Keratinocyte (primary cell): ENCODE data around the gene C9orf43. TPM values are rescaled to one million over a fixed set of nuclear protein-coding genes. Genes with fewer than 3 reads are reported as not detected.

Source experiments
- DNase-seq: peaks from one replicate; pipeline ENCODE4 v3.0.0-alpha.2; 2011; ENCODE audit warnings: low read depth, missing footprints, low spot score
- FAIRE-seq: peaks from 2 replicates; lab custom pipeline; 2011; peaks lifted over from hg19 to GRCh38; lab: Jason Lieb, UNC
- H2AFZ ChIP-seq: 2 replicates; pipeline ENCODE4 v1.6.0; 2012; ENCODE audit warnings: low read length, control low read depth, inconsistent platforms; ENCODE audit not compliant: control insufficient read depth
- H3K27ac ChIP-seq: 2 replicates; pipeline ENCODE4 v1.5.1; 2011; ENCODE audit warnings: low read length; ENCODE audit not compliant: control insufficient read depth, insufficient read depth
- H3K27me3 ChIP-seq: 3 replicates; pipeline ENCODE4 v1.6.0; 2011; ENCODE audit warnings: low read length; ENCODE audit not compliant: control insufficient read depth, insufficient read depth; ENCODE audit errors: extremely low read depth
- H3K36me3 ChIP-seq, 2 experiments: 2 replicates in 1 of 2; 3 replicates in 1 of 2; pipeline ENCODE4 v1.5.1; 2011; ENCODE audit warnings: low read length in 2 of 2, mild to moderate bottlenecking in 1 of 2; ENCODE audit not compliant: control insufficient read depth in 2 of 2, insufficient read depth in 2 of 2; ENCODE audit errors: extremely low read depth in 1 of 2
- H3K4me1 ChIP-seq: 3 replicates; pipeline ENCODE4 v1.5.1; 2011; ENCODE audit warnings: low read length; ENCODE audit not compliant: control insufficient read depth, insufficient read depth; ENCODE audit errors: extremely low read depth
- H3K4me2 ChIP-seq: 3 replicates; pipeline ENCODE4 v1.6.0; 2011; ENCODE audit warnings: low read depth, low read length; ENCODE audit not compliant: control insufficient read depth, insufficient read depth; ENCODE audit errors: extremely low read depth
- H3K4me3 ChIP-seq, 3 experiments: fragments of 200-600 bp in 1 of 3; sonication (generic) in 1 of 3; 2 replicates in 2 of 3; 3 replicates in 1 of 3; pipeline ENCODE4 v1.5.1; 2011 to 2016; ENCODE audit warnings: low read length in 3 of 3, mild to moderate bottlenecking in 3 of 3, control low read depth in 2 of 3, inconsistent platforms in 1 of 3, low read depth in 1 of 3, mixed read lengths in 1 of 3, mixed run types in 1 of 3, moderate library complexity in 1 of 3; ENCODE audit not compliant: control insufficient read depth in 2 of 3, insufficient read depth in 2 of 3; ENCODE audit errors: extremely low read depth in 1 of 3
- H3K79me2 ChIP-seq: 2 replicates; pipeline ENCODE4 v1.6.0; 2012; ENCODE audit warnings: low read length; ENCODE audit not compliant: control insufficient read depth, insufficient read depth
- H3K9ac ChIP-seq: 3 replicates; pipeline ENCODE4 v1.6.0; 2011; ENCODE audit warnings: low read length; ENCODE audit not compliant: control insufficient read depth, insufficient read depth; ENCODE audit errors: extremely low read depth
- H3K9me1 ChIP-seq: 3 replicates; pipeline ENCODE4 v1.6.0; 2011; ENCODE audit warnings: low read length; ENCODE audit not compliant: control insufficient read depth, insufficient read depth; ENCODE audit errors: extremely low read depth
- H3K9me3 ChIP-seq: 2 replicates; pipeline ENCODE4 v1.5.1; 2012; ENCODE audit warnings: low read depth, low read length; ENCODE audit not compliant: control insufficient read depth
- H4K20me1 ChIP-seq: 3 replicates; pipeline ENCODE4 v1.6.0; 2011; ENCODE audit warnings: low read length; ENCODE audit not compliant: control insufficient read depth, insufficient read depth; ENCODE audit errors: extremely low read depth
- EZH2 ChIP-seq: IDR thresholded peaks from one replicate; pipeline ENCODE4 v1.6.1; 2012; ENCODE audit warnings: inconsistent platforms, mild to moderate bottlenecking, low read length, moderate library complexity
- dilution Hi-C: fragments of 300-500 bp; cut with MboI; formaldehyde crosslinking; loops from one replicate; pipeline ENCODE4 v1.7.0; 2020; ENCODE audit warnings: low sequenced_read_pairs; ENCODE audit not compliant: extremely low pct_ligation_motif_present
- polyA plus RNA-seq, 5 experiments: library from polyadenylated mRNA; depleted of rRNA in 3 of 5; stranded (reverse) in 3 of 5; stranded (forward) in 1 of 5; unstranded in 1 of 5; fragments of >200 nt; gene quantifications; 1 replicate in 1 of 5; 2 replicates in 3 of 5; 3 replicates in 1 of 5; pipeline versions ENCODE4 v1.2.1 to v1.2.3, GENCODE V29; 2011 to 2012; ENCODE audit warnings: missing spikeins in 2 of 5, low read depth in 1 of 5, low replicate concordance in 1 of 5
- TF ChIP-seq, protein P1 (sequence below), 3 experiments: IDR thresholded peaks in 1 of 3; conservative IDR thresholded peaks in 1 of 3; optimal IDR thresholded peaks in 1 of 3; 2 replicates in 2 of 3; 3 replicates in 1 of 3; pipeline versions ENCODE3 to v1.5.1; 2011; ENCODE audit warnings: low read length in 3 of 3, mild to moderate bottlenecking in 3 of 3, moderate library complexity in 2 of 3, control low read depth in 1 of 3, inconsistent platforms in 1 of 3; ENCODE audit not compliant: insufficient read depth in 2 of 3; ENCODE audit errors: extremely low read depth in 1 of 3

The C9orf43 gene
- polyA plus RNA-seq, 1 donor (not counting 4 experiments of a cell fraction or from before 2014, with no cell fraction given): 0.75 TPM

DNA sequence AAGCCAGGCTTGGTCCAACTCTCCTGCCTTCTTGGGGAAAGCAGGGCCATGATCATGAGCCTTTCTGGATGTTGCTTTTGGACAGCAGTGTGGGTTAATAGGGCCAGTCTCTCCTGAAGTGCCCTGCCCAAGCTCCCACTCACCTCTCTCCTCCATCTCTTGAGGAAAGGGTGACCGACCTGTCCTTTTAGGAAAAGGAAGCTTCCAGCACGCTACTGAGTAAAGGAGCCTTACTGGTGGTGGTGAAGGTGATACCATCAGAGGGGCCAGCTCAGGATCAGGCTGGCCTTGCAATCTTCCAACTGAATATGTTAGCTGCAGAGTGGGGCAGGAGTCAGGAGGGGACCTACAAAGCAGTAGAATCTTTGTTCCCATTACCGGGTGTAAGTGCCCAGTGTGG, 50.7 kb downstream of the C9orf43 start:
- no peaks in the 10 kb centered on the region for H3K79me2 ChIP-seq
- H3K4me3 ChIP-seq: no peak overlapping the region
- dilution Hi-C loops: no loop called here
- H3K4me1 ChIP-seq: no peaks in the 10 kb centered on the region
- no peak overlapping the region for H2AFZ ChIP-seq
- H3K4me2 ChIP-seq: no peak overlapping the region
- TF ChIP-seq EZH2: no peak
- TF ChIP-seq, protein P1, sequence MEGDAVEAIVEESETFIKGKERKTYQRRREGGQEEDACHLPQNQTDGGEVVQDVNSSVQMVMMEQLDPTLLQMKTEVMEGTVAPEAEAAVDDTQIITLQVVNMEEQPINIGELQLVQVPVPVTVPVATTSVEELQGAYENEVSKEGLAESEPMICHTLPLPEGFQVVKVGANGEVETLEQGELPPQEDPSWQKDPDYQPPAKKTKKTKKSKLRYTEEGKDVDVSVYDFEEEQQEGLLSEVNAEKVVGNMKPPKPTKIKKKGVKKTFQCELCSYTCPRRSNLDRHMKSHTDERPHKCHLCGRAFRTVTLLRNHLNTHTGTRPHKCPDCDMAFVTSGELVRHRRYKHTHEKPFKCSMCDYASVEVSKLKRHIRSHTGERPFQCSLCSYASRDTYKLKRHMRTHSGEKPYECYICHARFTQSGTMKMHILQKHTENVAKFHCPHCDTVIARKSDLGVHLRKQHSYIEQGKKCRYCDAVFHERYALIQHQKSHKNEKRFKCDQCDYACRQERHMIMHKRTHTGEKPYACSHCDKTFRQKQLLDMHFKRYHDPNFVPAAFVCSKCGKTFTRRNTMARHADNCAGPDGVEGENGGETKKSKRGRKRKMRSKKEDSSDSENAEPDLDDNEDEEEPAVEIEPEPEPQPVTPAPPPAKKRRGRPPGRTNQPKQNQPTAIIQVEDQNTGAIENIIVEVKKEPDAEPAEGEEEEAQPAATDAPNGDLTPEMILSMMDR (optimal IDR thresholded peaks at IDR 0.05 in 1 of 3, IDR thresholded peaks at IDR 0.05 in 1 of 3, conservative IDR thresholded peaks at IDR 0.05 in 1 of 3; ENCODE audit: extremely low read depth in 1 of 3, insufficient read depth in 2 of 3, low read length in 3 of 3): no peak
- no peak for DNase-seq
- H4K20me1 ChIP-seq: no peaks in the 10 kb centered on the region
- H3K9me1 ChIP-seq: no peaks in the 10 kb centered on the region
- H3K27me3 ChIP-seq: peaks cover 27% of the 10 kb centered on the region
- no peaks in the 10 kb centered on the region for H3K36me3 ChIP-seq
- no peak for FAIRE-seq
- no peak overlapping the region for H3K9ac ChIP-seq
- H3K9me3 ChIP-seq: no peaks in the 10 kb centered on the region
- no peak overlapping the region for H3K27ac ChIP-seq

GRCh38 chr9:113461943-113462342, 51.4 kb downstream of the C9orf43 start:
- Histone ChIP-seq H3K4me1 (no peaks in the 10 kb centered on the region), H3K27me3 (peaks cover 27% of the 10 kb centered on the region), H3K79me2 (no peaks in the 10 kb centered on the region), H2AFZ (no peak overlapping the region), H3K9me3 (no peaks in the 10 kb centered on the region), H3K4me2 (no peak overlapping the region), H3K27ac (no peak overlapping the region), H3K9ac (no peak overlapping the region), H3K9me1 (no peaks in the 10 kb centered on the region), H3K4me3 (no peak overlapping the region), H4K20me1 (no peaks in the 10 kb centered on the region), H3K36me3 (no peaks in the 10 kb centered on the region)
- DNase-seq (no peak), FAIRE-seq (no peak)
- TF ChIP-seq, protein P1 (optimal IDR thresholded peaks at IDR 0.05 in 1 of 3, IDR thresholded peaks at IDR 0.05 in 1 of 3, conservative IDR thresholded peaks at IDR 0.05 in 1 of 3; ENCODE audit: extremely low read depth in 1 of 3, insufficient read depth in 2 of 3, low read length in 3 of 3): no peak
- TF ChIP-seq EZH2: no peak
- dilution Hi-C loops: no loop called here
